Cardiac muscle cell (in vitro differentiated cells and primary cell): ENCODE measurements around the gene ZNF892. TPM values are rescaled to one million over a fixed set of nuclear protein-coding genes. Genes with fewer than 3 reads are reported as not detected.
"Not testable (repeated sequence)": the region's sequence is repeated elsewhere in the genome, so short reads cannot be mapped to it uniquely, and the experiment has no call there.

Experiments used
- DNase-seq, 2 donors: peaks; one replicate each; pipeline versions ENCODE4 v3.0.0 to v3.0.0-alpha.2; 2010 to 2017; ENCODE audit warnings: low read depth in 1 of 2, low spot score in 1 of 2
- H3K27ac ChIP-seq: fragments of 200-600 bp; sonication (generic); 2 replicates; pipeline ENCODE4 v1.5.1; 2016
- H3K27me3 ChIP-seq: fragments of 200-600 bp; sonication (generic); 2 replicates; pipeline ENCODE4 v1.6.0; 2016; ENCODE audit warnings: control low read depth
- H3K36me3 ChIP-seq: fragments of 200-600 bp; sonication (generic); 2 replicates; pipeline ENCODE4 v1.5.1; 2016; ENCODE audit warnings: control low read depth
- H3K4me1 ChIP-seq: fragments of 200-600 bp; sonication (generic); 2 replicates; pipeline ENCODE4 v1.8.1; 2017; ENCODE audit warnings: low read depth, mild to moderate bottlenecking, mixed run types
- H3K4me3 ChIP-seq: fragments of 200-600 bp; sonication (generic); 2 replicates; pipeline ENCODE4 v1.5.1; 2016; ENCODE audit warnings: mild to moderate bottlenecking
- H3K9me3 ChIP-seq: fragments of 200-600 bp; sonication (generic); 2 replicates; pipeline ENCODE4 v1.5.1; 2017; ENCODE audit warnings: low read depth, mild to moderate bottlenecking, control low read depth
- CTCF ChIP-seq: IDR thresholded peaks from 2 replicates; pipeline ENCODE4 v1.5.1; 2012; ENCODE audit warnings: low read depth, mild to moderate bottlenecking, low read length
- polyA plus RNA-seq: library from polyadenylated mRNA; unstranded; fragments of >200 nt; fragmentation: Nextera tagmentation; extraction: Ambion mirVana; gene quantifications from 2 replicates; pipeline ENCODE4 v1.2.1, GENCODE V29; 2016
- total RNA-seq: library from RNA; depleted of rRNA; stranded (reverse); fragments of >200 nt; gene quantifications from 2 replicates; pipeline ENCODE4 v1.2.3, GENCODE V29; 2016

The ZNF892 gene
- total and polyA plus RNA-seq, 2 experiments from 2014 or later, result 2.6 to 12.6 TPM

GRCh38 chr2:95181774-95182173, 25.5 kb upstream of the ZNF892 start:
- no peak for DNase-seq
- no peaks in the 10 kb centered on the region for H3K9me3 ChIP-seq
- TF ChIP-seq CTCF, result no peak
- H3K36me3 ChIP-seq, result peaks cover 18% of the 10 kb centered on the region
- H3K27ac ChIP-seq, result no peak overlapping the region
- H3K27me3 ChIP-seq, result no peaks in the 10 kb centered on the region
- no peak overlapping the region for H3K4me3 ChIP-seq
- no peaks in the 10 kb centered on the region for H3K4me1 ChIP-seq

DNA sequence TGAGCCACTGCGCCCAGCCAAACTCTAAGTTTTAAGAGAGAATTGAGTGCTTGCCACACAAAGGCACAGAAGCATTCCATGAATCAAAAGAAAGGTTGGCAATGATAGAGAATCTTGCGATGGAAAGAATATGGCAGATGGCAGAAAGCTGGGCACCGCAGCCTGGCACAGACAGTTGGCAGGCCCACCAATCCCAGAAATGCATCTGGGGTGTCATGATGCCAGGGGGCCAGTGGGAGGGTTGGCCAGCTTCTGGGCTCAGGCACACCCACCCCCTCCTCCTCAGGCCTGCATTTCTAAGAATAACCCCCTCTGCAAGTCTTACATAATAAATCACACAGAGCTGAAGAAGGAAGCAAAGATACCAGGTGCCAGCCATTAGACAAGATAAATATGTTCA, 22.1 kb upstream of the ZNF892 start:
- Histone ChIP-seq H3K36me3 (peaks cover 18% of the 10 kb centered on the region), H3K4me1 (no peaks in the 10 kb centered on the region), H3K4me3 (no peak overlapping the region), H3K9me3 (no peaks in the 10 kb centered on the region), H3K27me3 (no peaks in the 10 kb centered on the region), H3K27ac (no peak overlapping the region)
- no peak for TF ChIP-seq CTCF
- DNase-seq, result no peak

GRCh38 chr2:95185973-95186372, 21.3 kb upstream of the ZNF892 start:
- H3K9me3 ChIP-seq, result no peaks in the 10 kb centered on the region
- no peak for TF ChIP-seq CTCF
- H3K4me3 ChIP-seq, result no peak overlapping the region
- DNase-seq, result peak in 1 of 2 donors; percentile 2
- peaks cover 12% of the 10 kb centered on the region for H3K36me3 ChIP-seq
- no peak overlapping the region for H3K27ac ChIP-seq
- peaks cover 2% of the 10 kb centered on the region for H3K27me3 ChIP-seq
- no peaks in the 10 kb centered on the region for H3K4me1 ChIP-seq

- TF ChIP-seq CTCF, result peak; percentile 44
- not testable (repeated sequence) for H3K9me3 ChIP-seq, H3K27ac ChIP-seq, H3K4me3 ChIP-seq, H3K27me3 ChIP-seq, H3K36me3 ChIP-seq, H3K4me1 ChIP-seq
- peak; percentile 27 to 52 for DNase-seq
These were observed 14.4 kb upstream of the ZNF892 start for GRCh38 chr2:95192956-95193355.

DNA sequence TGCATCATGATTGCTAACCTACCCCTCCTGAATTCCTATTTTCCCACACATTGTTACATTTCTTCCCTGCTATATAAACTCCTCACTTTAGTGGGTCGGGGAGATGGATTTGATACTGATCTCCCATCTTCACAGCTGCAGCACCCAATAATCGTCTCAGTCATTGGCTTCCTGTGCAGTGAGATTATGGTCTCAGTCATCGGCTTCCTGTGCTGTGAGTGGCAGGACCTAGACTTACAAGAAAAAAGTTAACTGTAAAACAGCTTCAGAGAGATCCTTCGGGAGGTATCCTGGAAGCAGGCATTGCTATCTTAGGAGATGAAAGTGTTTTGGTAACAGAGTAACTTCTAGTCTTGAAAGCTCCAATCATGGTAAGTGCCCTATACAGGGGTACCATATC, 3.4 kb upstream of the ZNF892 start:
- H3K4me3 ChIP-seq, result no peak overlapping the region
- peaks cover 9% of the 10 kb centered on the region for H3K4me1 ChIP-seq
- TF ChIP-seq CTCF, result no peak

DNA sequence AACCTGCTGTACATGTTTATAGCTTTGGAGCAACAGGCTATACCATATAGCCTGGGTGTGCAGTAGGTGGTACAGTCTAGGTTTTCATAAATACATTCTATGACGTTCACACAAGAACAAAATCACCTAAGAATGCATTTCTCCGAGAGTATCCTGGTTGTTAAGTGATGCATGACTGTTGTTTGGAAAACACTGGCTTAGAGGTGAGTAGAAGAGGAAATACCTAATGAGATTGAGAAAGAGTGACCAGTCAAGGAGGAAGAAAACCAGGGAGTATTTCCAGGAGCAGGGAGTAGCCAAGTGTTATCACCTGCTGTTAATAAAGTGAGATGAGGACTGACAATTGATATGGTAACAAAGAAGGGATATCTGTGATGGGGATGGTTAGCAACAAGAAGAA, 2.9 kb upstream of the ZNF892 start:
- peaks cover 9% of the 10 kb centered on the region for H3K4me1 ChIP-seq
- no peak for TF ChIP-seq CTCF
- no peak overlapping the region for H3K27ac ChIP-seq
- no peak overlapping the region for H3K4me3 ChIP-seq
- no peaks in the 10 kb centered on the region for H3K36me3 ChIP-seq
- H3K27me3 ChIP-seq, result no peaks in the 10 kb centered on the region
- DNase-seq, result no peak
- H3K9me3 ChIP-seq, result no peaks in the 10 kb centered on the region

More for the DNA sequence above, 3.4 kb upstream of the ZNF892 start:
- no peaks in the 10 kb centered on the region for H3K27me3 ChIP-seq
- no peak for DNase-seq
- no peaks in the 10 kb centered on the region for H3K36me3 ChIP-seq
- no peaks in the 10 kb centered on the region for H3K9me3 ChIP-seq
- no peak overlapping the region for H3K27ac ChIP-seq
